Activated CD4-positive, alpha-beta memory T cell treated with anti-CD3 and anti-CD28 coated beads, Interleukin-2, amount 10 ng/mL, durations not matched to agents 7 days and 5 days (primary cell): ENCODE results near the gene RNF208. TPM values are rescaled to one million over a fixed set of nuclear protein-coding genes. Genes with fewer than 3 reads are reported as not detected.

Experiments used
- CTCF ChIA-PET: fragments of 350-600 bp; sonication (Branson Sonifier 250); formaldehyde crosslinking; loops from one replicate; lab custom pipeline; 2021; ENCODE audit warnings: antibody characterized with exemption, inconsistent platforms; lab: Charles Lee
- POLR2A ChIA-PET: fragments of 350-600 bp; sonication (Branson Sonifier 250); formaldehyde crosslinking; loops from one replicate; lab custom pipeline; 2021; ENCODE audit warnings: antibody characterized with exemption; lab: Charles Lee
- DNase-seq: peaks from one replicate; pipeline ENCODE4 v3.0.0-alpha.2; 2020
- H3K27ac Mint-ChIP-seq: one replicate; pipeline ENCODE4 v1.8.0; 2021; ENCODE audit warnings: mild to moderate bottlenecking, mixed read lengths
- H3K27me3 Mint-ChIP-seq: one replicate; pipeline ENCODE4 v1.8.0; 2021; ENCODE audit warnings: mixed read lengths
- H3K36me3 Mint-ChIP-seq: one replicate; pipeline ENCODE4 v1.8.0; 2021; ENCODE audit warnings: low read depth, mixed read lengths
- H3K4me1 Mint-ChIP-seq: one replicate; pipeline ENCODE4 v1.8.0; 2021; ENCODE audit warnings: mixed read lengths
- H3K4me3 Mint-ChIP-seq: one replicate; pipeline ENCODE4 v1.8.0; 2021; ENCODE audit warnings: mild to moderate bottlenecking, mixed read lengths
- H3K9me3 Mint-ChIP-seq: one replicate; pipeline ENCODE4 v1.8.0; 2021; ENCODE audit warnings: mixed read lengths
- total RNA-seq, 2 experiments: library from RNA; stranded (reverse); gene quantifications; one replicate each; pipeline ENCODE4 v1.2.3, GENCODE V29; 2021

Gene RNF208
- total RNA-seq, 2 experiments from 2014 or later = 2.2 to 2.5 TPM

GRCh38 chr9:137205126-137206069 lies 16.6 kb downstream of the RNF208 start, which contains the start of the genes NDOR1 and TMEM203:
NDOR1 (plus strand) TSS chr9:137205700; CDS start chr9:137205778, 78 bp downstream.
TMEM203 (minus strand) TSS chr9:137205648; CDS start chr9:137205414, 234 bp downstream.
- Mint-ChIP-seq H3K27ac (peak within 1 kb of the TSS; percentile 90), H3K4me1 (peaks cover 58% of the 10 kb centered on the region)

GRCh38 chr9:137204731-137205125 lies 17.3 kb downstream of the RNF208 start:
- H3K9me3 Mint-ChIP-seq = no peaks in the 10 kb centered on the region
- H3K36me3 Mint-ChIP-seq = peaks cover 22% of the 10 kb centered on the region
- H3K27me3 Mint-ChIP-seq = no peaks in the 10 kb centered on the region
- H3K4me3 Mint-ChIP-seq = peak overlapping the region; percentile 92
- POLR2A ChIA-PET = interaction anchor here (0.6 to 7.9 kb wide), 16 partner anchors 9 to 134 kb away, joined by 3 to 97 read pairs (median 4); partner anchors contain the start of genes ANAPC2, CYSRT1, NELFB and RNF208
- CTCF ChIA-PET = interaction anchor here (1.5 to 2.6 kb wide), 4 partner anchors 15 to 22 kb away, joined by 3 to 8 read pairs (median 6); partner anchors contain the start of genes RNF208 and RNF224
- no peak for DNase-seq
- peaks cover 58% of the 10 kb centered on the region for H3K4me1 Mint-ChIP-seq
- peak overlapping the region; percentile 90 for H3K27ac Mint-ChIP-seq

More at GRCh38 chr9:137205126-137206069, 16.6 kb downstream of the RNF208 start, which contains the start of the genes NDOR1 and TMEM203:
- ChIA-PET POLR2A (interaction anchor here (0.6 to 7.9 kb wide), 17 partner anchors 9 to 134 kb away, joined by 3 to 97 read pairs (median 4); partner anchors contain the start of genes ANAPC2, CYSRT1, DPP7 and NELFB), CTCF (interaction anchor here (1.5 to 2.6 kb wide), 4 partner anchors 16 to 22 kb away, joined by 3 to 8 read pairs (median 6); partner anchors contain the start of genes RNF208 and RNF224)
- peaks cover 22% of the 10 kb centered on the region for H3K36me3 Mint-ChIP-seq
- peak; percentile 94 for DNase-seq
- no peaks in the 10 kb centered on the region for H3K27me3 Mint-ChIP-seq
- H3K9me3 Mint-ChIP-seq = no peaks in the 10 kb centered on the region
- H3K4me3 Mint-ChIP-seq = peak within 1 kb of the TSS; percentile 92

- Mint-ChIP-seq H3K4me1 (peaks cover 56% of the 10 kb centered on the region), H3K27me3 (no peaks in the 10 kb centered on the region), H3K9me3 (no peaks in the 10 kb centered on the region), H3K27ac (no peak overlapping the region), H3K36me3 (peaks cover 18% of the 10 kb centered on the region), H3K4me3 (no peak overlapping the region)
- ChIA-PET CTCF (interaction anchor here (1.2 to 2.6 kb wide), 2 partner anchors 14 to 20 kb away, joined by 6 to 8 read pairs; partner anchors contain the start of genes RNF208 and SSNA1), POLR2A (interaction anchor here (1.0 to 3.0 kb wide), 3 partner anchors 8 to 38 kb away, joined by 3 to 25 read pairs (median 5); partner anchors contain the start of genes ANAPC2, SSNA1 and TUBB4B)
- DNase-seq = no peak
Measured at GRCh38 chr9:137202966-137203365, 19.1 kb downstream of the RNF208 start.

- no peaks in the 10 kb centered on the region for H3K27me3 Mint-ChIP-seq
- H3K27ac Mint-ChIP-seq = peak overlapping the region; percentile 70
- peaks cover 43% of the 10 kb centered on the region for H3K4me1 Mint-ChIP-seq
- peaks cover 3% of the 10 kb centered on the region for H3K36me3 Mint-ChIP-seq
- H3K4me3 Mint-ChIP-seq = peak overlapping the region; percentile 78
- CTCF ChIA-PET = interaction anchor here (0.8 to 1.4 kb wide), 7 partner anchors 13 to 106 kb away, joined by 4 to 12 read pairs (median 4); partner anchors contain the start of genes ANAPC2, RNF208, RNF224 and SSNA1
- no peak for DNase-seq
- no peaks in the 10 kb centered on the region for H3K9me3 Mint-ChIP-seq
- POLR2A ChIA-PET = interaction anchor here (0.7 to 3.0 kb wide), 17 partner anchors 8 to 474 kb away, joined by 3 to 29 read pairs (median 5); partner anchors contain the start of genes ANAPC2, CYSRT1, MAN1B1 and RABL6
Measured at GRCh38 chr9:137201205-137201868, 20.7 kb downstream of the RNF208 start.

- H3K9me3 Mint-ChIP-seq = no peaks in the 10 kb centered on the region
- H3K4me3 Mint-ChIP-seq = peak within 1 kb of the TSS; percentile 78
- H3K27me3 Mint-ChIP-seq = no peaks in the 10 kb centered on the region
- no peaks in the 10 kb centered on the region for H3K36me3 Mint-ChIP-seq
- peaks cover 35% of the 10 kb centered on the region for H3K4me1 Mint-ChIP-seq
- CTCF ChIA-PET = interaction anchor here (0.6 to 1.4 kb wide), 9 partner anchors 12 to 114 kb away, joined by 3 to 12 read pairs (median 4); partner anchors contain the start of genes ANAPC2, MAN1B1, RNF208 and RNF224
- peak within 1 kb of the TSS; percentile 70 for H3K27ac Mint-ChIP-seq
- peak; percentile 99 for DNase-seq
- POLR2A ChIA-PET = interaction anchor here (0.7 to 3.0 kb wide), 17 partner anchors 8 to 474 kb away, joined by 3 to 29 read pairs (median 5); partner anchors contain the start of genes ANAPC2, CYSRT1, MAN1B1 and RABL6
Measured at GRCh38 chr9:137200311-137201204, 21.5 kb downstream of the RNF208 start, which contains the start of gene TPRN. TPRN (minus strand) TSS chr9:137200741; CDS start chr9:137200711, 30 bp downstream.

GRCh38 chr9:137199411-137200121 lies 22.5 kb downstream of the RNF208 start:
- POLR2A ChIA-PET = interaction anchor here (0.9 to 3.4 kb wide), 4 partner anchors 11 to 70 kb away, joined by 3 to 26 read pairs (median 7); partner anchors contain the start of genes ANAPC2, RNF208, SSNA1 and TUBB4B
- H3K27ac Mint-ChIP-seq = peak overlapping the region; percentile 40

GRCh38 chr9:137198902-137199283 lies 23.1 kb downstream of the RNF208 start:
- Mint-ChIP-seq H3K27ac (no peak overlapping the region), H3K36me3 (no peaks in the 10 kb centered on the region), H3K4me3 (peak overlapping the region; percentile 74), H3K9me3 (no peaks in the 10 kb centered on the region), H3K27me3 (no peaks in the 10 kb centered on the region), H3K4me1 (peaks cover 26% of the 10 kb centered on the region)
- DNase-seq = no peak
- ChIA-PET POLR2A (interaction anchor here (0.9 to 3.4 kb wide), 4 partner anchors 10 to 69 kb away, joined by 3 to 26 read pairs (median 7); partner anchors contain the start of genes ANAPC2, RNF208, SSNA1 and TUBB4B), CTCF (interaction anchor here (0.6 kb wide), 1 partner anchor 76 kb away, joined by 5 read pairs; no protein-coding TSS in a partner anchor)

More at GRCh38 chr9:137199411-137200121, 22.5 kb downstream of the RNF208 start:
- Mint-ChIP-seq H3K27me3 (no peaks in the 10 kb centered on the region), H3K4me3 (peak overlapping the region; percentile 74), H3K9me3 (no peaks in the 10 kb centered on the region), H3K4me1 (peaks cover 33% of the 10 kb centered on the region), H3K36me3 (no peaks in the 10 kb centered on the region)
- CTCF ChIA-PET = interaction anchor here (0.6 kb wide), 1 partner anchor 77 kb away, joined by 5 read pairs; no protein-coding TSS in a partner anchor
- DNase-seq = no peak

- ChIA-PET POLR2A (interaction anchor here (0.9 to 3.4 kb wide), 4 partner anchors 10 to 69 kb away, joined by 3 to 26 read pairs (median 7); partner anchors contain the start of genes ANAPC2, RNF208, SSNA1 and TUBB4B), CTCF (no interaction called here)
- Mint-ChIP-seq H3K27ac (no peak overlapping the region), H3K36me3 (no peaks in the 10 kb centered on the region), H3K27me3 (no peaks in the 10 kb centered on the region), H3K9me3 (no peaks in the 10 kb centered on the region), H3K4me3 (peak overlapping the region; percentile 30), H3K4me1 (peaks cover 21% of the 10 kb centered on the region)
- DNase-seq = no peak
Measured at GRCh38 chr9:137198051-137198901, 23.8 kb downstream of the RNF208 start.

GRCh38 chr9:137195525-137196220 lies 26.4 kb downstream of the RNF208 start:
- H3K27me3 Mint-ChIP-seq = no peaks in the 10 kb centered on the region
- no peak overlapping the region for H3K4me3 Mint-ChIP-seq
- ChIA-PET CTCF (no interaction called here), POLR2A (interaction anchor here (1.1 to 3.7 kb wide), 2 partner anchors 8 to 10 kb away, joined by 3 to 16 read pairs; partner anchors contain the start of genes NDOR1 and TMEM203)
- peaks cover 6% of the 10 kb centered on the region for H3K4me1 Mint-ChIP-seq
- no peak for DNase-seq
- H3K36me3 Mint-ChIP-seq = peaks cover 2% of the 10 kb centered on the region
- H3K27ac Mint-ChIP-seq = no peak overlapping the region
- no peaks in the 10 kb centered on the region for H3K9me3 Mint-ChIP-seq
